HG03460 (cell line): ENCODE measurements around the gene CUBN.
"Not testable (repeated sequence)": the region's sequence is repeated elsewhere in the genome, so short reads cannot be mapped to it uniquely, and the experiment has no call there.

Source experiments
- ATAC-seq: cut with Tn5 transposase; IDR thresholded peaks from one replicate; pipeline ENCODE4 v1.9.1; 2021; ENCODE audit not compliant: unreplicated experiment

CUBN gene

DNA sequence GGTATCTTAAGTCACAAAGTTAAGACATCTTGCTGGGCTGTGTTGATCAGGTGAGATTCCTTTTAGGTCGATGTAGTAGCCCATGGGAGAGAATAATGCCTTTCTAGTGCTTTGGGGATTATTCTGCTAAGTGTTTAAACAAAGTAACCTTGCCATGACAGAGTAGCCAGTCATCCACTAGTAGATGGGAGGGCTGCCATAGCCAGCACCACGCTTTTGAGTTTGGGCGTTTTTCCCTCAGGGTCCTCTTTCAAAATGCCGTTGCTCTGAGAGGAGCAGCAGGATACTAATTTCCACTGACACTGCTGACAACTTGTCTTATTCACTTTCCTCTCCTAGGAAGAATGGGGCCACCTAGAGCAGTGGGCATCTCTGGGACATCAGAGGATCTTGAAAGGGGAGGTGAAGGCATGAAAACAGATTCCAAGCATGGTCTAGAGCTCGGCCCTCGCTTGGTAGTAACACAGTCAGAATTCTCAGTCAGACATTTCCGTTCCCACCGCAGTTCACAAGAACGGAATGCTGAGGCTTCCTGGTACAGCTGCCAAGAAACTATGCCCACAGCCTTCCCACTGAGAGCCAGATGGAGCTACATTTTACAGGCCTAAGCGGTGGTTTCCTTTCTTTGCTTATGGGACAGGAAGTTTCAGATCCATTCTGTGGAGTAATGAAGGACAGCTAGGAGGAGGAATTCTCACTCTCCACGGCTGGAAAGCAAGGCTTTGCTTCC is 297.1 kb downstream of the CUBN start:
- ATAC-seq: no peak

DNA sequence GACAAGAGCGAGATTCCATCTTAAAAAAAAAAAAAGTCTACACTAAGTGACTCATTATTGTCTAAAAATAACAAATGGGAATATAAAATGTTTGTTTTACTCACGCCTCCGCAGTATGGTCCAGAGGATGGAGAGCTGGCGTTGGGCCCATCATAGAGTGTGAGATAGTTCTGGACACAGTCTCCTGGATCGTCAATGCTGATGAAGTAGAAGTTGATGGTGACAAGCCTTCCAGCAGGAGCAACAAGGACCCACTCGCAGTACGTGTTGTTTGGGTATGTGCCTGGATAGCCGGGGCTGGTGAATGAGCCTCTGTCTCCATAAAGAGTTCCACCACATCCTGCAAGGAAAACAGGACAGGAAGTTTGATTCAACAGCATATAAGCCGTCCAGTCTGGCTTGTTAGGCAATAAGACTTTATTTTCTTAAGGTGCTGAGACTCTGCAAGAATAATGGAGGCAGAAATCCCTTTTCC is 300.9 kb downstream of the CUBN start:
- no peak for ATAC-seq

DNA sequence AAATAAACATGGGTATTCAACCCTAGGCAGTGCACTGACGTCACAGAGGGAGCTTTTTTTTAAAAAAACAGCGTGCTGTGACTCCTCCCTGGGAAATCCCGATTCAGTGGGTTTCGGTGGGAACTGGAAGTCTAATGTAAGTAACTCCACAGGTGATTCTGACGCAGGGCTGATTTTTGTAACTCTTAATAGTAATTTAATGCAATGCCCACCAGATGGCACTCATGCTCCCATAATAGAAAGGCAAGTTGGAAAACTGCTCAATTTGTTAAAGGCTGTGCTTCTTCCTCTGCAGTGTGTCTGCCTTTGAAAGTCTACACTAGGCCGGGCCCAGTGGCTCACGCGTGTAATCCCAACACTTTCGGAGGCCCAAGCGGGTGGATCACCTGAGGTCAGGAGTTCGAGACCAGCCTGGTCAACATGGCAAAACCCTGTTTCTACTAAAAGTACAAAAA is 301.5 kb downstream of the CUBN start:
- ATAC-seq: peak; percentile 82

DNA sequence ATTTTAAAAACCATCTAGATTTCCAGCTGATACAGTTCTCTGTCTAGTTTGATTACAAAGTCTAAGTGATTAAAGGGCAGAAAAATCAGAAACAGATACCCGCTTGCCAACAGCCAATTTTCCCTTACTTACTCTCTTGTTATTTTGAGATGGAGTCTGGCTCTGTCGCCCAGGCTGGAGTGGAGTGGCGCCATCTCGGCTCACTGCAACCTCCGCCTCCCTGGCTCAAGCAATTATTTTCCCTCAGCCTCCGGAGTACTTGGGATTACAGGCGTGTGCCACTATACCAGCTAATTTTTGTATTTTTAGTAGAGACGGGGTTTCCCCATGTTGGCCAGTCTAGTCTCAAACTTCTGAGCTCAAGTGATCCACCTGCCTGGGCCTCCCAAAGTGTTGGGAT is 302.1 kb downstream of the CUBN start:
- not testable (repeated sequence) for ATAC-seq

DNA sequence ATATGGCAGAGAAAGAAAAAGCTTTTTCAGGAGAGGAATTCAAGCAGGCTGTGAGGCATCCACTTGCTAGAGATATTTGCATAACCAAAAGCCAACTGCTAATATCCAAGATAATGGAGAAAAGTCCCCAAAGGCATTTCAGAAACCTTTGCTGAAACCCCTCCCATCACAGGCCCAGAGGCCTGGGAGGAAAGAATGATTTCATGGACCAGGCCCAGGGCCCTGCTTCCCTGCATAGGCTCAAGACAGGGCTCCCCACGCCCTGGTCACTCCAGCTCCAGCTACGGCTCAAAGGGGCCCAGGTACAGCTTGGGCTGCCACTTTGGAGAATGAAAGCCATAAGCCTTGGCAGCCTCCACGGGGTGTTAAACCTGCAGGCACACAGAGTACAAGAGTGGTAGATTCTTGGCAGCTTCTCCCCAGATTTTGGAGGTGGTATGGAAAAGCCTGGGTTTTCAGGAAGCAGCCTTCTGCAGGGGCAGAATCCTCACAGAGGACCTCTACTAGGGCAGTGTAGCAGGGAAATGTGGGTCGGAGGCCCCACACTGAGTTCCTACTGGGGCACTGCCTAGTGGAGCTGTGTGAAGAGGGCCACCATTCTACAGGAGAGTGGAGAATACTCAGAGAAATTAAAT is 306.8 kb downstream of the CUBN start:
- no peak for ATAC-seq

DNA sequence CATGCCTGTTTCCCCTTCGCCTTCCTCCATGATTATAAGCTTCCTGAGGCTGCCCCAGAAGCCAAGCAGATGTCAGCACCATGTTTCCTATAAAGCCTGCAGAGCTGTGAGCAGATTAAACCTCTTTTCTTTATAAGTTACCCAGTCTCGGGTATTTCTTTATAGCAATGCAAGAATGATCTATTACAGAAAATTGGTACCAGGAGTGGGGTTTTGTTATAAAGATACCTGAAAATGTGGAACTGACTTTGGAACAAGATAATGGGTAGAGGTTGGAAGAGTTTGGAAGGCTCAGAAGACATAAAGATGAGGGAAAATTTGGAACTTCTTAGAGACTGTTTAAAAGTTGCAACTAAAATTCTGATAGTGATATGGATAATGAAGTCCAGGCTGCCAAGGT is 307.6 kb downstream of the CUBN start:
- ATAC-seq: no peak

DNA sequence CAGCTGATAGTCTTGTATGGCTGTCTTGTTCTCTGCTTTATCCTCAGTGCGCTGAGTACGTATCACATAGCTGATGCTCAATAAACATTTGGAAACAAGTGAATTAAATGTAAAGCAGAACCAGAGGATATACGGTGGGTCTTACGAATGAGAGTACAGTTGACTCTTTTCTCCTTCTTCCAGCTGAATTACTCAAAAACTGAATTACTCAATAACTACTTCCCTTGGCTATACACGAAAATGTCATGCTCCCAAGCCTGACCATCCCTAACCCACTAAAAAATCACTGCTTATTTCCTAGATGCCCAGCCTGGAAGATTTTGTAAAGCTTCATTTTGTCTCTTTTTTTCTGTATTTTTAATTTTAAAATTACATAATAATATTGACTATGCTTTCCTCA is 309.2 kb downstream of the CUBN start:
- ATAC-seq: no peak

DNA sequence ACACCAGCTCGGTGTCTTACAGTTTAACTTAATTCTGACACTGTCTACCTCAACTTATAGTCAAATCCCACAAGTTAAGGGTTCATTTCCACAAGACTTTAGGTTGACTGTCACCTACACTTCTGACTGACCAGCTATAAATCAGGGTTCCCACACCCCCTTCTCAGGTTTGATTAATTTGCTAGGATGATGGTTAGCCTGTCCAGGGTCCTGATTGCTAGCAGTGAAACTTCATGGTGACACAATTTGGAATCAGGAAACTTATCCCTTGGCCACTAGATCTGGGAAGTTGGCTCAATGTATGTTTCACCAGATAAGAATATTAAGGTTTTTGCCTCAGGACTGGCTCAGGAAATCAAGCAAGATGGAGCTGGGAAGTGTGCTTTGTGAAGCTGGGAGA is 309.6 kb downstream of the CUBN start:
- no peak for ATAC-seq

DNA sequence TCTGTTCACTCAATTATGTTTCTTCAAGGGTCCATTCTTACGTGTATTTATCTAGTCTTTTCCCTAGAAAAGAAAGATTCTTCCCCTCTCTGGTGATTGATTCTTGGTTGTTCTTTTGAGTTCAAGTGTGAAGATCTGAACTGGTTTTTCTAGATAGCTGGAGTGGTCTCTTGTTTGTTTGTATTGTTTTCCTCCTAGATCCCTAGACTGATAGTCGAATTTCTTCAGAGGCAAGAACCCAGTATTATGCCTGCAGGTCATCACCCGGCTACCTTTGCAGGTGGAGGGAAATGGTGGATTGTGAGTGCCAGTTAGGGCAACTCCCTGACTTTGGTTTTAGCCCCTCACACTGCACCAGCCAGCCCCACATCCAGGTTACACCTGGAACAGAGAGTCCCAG is 310.2 kb downstream of the CUBN start:
- no peak for ATAC-seq

DNA sequence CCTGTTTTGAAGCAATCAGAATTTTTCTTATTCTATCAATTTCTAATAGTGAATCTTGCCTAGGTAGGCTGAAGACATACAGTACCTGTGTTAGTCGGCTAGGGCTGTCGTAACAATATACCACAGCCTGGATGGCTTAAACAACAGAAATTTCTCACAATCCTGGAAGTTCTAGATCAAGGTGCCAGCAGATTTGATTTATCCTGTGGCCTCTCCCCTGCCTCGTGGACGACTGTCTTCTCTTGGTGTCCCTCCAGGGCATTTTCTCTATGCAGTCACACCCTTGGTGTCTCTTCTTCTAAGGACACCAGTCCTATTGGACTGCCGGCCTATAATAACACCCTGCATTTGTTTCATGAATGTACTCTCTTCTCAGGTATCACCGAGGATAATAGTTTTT is 310.6 kb downstream of the CUBN start:
- ATAC-seq: no peak

DNA sequence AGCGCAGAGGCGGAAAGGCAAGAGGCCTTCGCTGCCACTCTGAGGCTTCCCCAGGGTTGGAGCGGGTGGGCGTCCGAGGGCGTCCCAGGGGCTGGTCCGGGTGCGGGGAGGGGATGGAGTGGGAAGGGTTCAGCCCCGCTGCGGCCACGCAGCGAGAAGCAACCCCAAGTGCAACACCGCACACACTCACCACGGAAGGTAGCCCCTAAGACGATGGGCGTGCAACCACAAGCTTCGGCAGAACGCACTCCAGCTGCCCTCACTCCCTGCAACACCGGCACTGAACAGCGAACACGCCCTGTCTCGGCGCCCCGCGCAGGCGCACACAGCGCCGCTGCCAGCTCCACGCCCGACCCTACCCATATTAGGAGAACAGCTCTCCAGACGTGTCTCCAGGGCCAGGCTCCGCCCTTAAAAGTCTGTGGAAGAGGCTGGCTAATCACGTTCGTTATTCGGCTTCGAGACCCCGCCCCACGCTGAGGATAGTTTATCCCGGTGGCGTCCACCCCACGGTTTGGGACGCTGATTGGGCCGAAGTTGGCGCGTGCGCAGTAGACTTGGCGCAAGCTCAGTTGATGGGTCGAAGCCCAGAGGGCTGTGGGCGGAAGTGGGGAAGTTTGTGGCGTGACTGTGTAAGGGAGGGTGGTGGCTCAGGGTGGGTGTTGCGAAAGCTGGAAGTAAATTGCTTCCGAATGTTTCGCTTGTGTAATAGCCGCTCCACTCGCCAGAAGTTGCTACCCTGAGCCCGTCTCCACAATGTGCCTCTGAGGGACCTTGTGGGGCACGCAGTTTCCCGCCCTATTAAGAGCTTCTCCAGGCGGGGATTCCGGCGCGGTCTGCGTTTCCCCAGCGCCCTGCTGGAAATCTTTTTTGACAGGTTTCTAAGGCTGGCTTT is 312.2 kb downstream of the CUBN start, which contains the start of gene RSU1:
TSS of gene RSU1 (minus strand) at position 300 of the 895 bp plus-strand sequence. CDS start 343 bp downstream, outside the sequence.
- peak; percentile 96 for ATAC-seq

DNA sequence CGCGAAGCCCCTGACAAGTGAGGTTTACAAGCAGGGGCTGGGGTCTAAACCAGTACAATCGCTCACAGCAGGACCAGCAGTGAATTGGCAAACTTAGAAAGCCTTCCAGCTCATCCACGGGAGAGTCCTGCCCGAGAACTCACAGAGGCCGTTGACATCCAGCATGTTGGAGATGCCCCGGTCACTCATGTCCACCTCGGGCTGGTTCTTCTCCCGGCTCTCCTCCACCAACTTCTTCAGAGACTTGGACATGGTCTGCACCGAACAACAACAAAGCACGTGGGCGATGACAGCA is 312.8 kb downstream of the CUBN start:
- no peak for ATAC-seq

DNA sequence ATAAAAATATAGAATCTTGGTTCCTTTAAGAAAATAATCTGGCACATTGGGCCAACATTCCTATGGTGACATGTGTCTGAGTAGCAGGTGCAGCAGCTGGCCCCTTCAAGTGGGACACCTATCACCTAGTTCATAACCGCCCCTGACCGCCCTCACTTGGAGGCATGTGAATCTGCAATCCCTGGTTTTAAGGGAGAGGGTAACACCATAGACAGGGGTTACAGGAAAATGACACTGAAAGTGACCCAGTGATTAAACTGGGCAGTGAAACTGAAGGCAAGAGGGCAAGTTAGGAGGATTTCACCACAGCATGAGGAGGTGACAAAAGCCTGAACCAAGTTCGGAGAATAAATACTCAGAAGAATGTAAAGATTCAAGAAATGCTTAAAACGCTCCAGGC is 313.4 kb downstream of the CUBN start:
- ATAC-seq: no peak

DNA sequence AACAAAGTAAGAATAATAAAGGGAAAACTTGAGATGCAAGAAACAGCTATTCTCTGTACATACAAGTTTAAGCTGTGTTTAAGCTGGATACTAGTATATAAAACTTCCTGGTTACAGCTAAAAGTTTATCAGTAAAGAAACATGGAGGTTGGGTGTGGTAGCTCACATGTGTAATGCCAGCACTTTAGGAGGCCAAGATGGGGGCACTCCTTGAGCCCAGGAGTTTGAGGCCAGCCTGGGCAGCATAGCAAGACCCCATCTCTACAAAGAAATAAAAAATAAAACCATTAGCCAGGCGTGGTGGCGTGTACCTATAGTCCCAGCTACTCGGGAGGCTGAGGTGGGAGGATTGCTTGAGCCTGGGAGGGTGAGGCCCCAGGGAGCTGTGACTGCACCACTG is 315.6 kb downstream of the CUBN start:
- no peak for ATAC-seq

DNA sequence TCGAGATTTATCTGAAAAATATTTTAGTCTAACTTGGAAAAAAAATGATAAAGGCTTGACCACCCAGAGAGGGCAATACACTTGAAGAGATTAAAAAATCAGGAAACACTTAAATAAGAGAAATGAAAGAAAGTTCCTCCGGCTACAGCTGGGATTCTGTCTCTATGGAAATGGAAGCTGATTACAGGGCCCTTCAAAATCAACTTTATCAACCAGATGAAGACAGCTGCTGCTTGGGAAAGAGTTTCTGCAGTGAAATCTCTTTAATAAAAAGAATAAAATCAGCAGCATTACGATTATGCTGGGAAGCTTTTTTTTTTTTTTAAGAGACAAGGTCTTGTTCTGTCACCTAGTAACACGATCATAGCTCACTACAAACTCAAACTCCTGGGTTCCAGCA is 316.9 kb downstream of the CUBN start:
- no peak for ATAC-seq

DNA sequence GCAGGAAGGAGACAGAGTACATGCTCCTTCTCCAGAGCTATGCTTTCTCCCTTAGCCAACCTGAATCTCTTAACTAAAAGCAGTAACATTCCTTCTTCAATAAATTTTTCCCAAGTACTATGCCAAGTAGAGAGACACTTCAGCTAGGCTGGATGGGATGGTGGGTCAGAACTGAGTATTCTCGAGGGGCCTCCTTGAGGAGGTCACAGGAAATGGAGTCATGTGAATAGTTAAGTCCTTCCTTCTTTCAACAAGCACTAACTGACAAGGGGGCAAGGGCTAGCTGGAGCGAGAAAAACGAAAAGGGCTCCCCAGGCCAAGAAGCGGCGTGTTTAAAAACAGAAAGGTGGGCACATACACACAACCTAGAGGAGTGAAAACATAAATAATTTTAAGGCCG is 317.8 kb downstream of the CUBN start:
- ATAC-seq: no peak

DNA sequence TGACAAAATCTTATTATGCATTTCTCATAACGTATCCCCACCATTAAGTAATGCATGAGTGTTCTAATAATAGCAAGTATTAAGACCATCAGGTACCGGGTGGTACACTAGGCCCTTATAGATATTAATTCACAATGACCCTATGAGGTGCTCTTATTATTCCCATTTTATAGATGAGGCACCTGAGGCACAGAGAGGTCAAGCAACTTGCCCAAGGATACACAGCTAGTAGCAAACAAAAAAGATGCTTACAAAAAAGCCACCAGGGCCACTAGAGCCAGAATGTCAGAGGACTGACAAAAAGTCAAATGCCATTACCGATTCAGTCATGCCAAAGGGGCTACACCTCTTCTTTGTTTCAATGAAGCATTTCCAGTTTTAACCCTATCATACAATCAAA is 318.3 kb downstream of the CUBN start:
- ATAC-seq: no peak

DNA sequence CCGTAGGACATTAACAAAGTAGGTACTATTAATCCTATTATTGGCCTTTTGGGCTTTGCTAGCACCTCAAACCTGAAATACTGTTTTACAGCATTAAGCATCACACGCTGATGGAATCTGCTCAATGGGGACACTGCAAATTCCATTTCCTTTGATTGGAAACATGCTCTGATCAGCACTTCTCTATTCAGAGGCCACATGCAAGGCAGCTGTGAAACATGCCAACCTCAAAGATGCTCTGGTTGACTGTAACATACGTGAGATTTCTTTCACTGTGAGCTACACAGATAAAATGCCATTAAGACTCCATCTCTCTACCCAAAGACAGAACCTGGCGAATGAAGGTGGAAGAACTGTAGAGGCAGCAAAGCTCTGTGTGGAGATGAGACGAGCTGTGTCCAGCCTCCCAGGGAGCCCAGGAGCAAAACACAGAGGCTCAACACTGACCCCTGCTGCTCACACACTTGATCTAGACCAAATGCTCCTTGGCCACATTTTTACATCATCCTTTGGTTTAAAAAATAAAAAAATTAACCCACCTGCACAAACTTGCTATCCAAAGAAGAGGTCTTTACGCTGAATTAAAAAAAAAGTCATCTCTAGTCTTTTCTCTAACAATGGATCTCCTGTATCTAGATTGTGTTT is 320.4 kb downstream of the CUBN start:
- ATAC-seq: peak; percentile 77

DNA sequence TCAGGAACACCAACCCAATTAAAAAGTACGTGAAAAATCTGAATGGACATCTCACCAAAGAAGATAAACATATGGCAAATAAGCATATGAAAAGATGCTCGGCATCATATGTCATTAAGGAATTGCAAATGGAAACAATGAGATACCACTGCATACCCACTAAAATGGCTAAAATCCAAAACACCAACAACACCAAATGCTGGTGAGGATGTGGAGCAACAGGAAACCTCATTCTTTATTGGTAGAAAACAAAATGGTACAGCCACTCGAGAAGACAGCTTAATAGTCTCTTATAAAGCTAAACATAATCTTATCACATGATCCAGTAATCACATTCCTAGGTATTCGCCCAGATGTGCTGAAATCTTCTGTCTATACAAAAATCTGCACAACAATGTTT is 325.5 kb downstream of the CUBN start:
- no peak for ATAC-seq

DNA sequence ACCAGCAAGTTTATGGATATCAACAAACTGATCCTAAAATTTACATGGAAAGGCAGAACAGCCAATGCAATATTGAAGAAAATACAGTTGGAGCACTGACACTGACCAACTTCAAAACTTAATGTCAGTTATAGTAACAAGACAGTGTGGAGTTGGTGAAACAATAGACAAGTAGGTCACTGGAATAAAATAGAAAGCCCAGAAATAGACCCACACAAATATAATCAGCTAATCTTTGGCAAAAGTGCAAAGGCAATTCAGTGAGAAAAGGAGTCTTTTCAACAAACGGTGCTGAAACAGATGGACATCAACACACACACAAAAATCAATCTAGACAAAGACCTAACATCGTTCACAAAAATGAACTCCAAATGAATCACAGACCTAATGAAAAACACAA is 326.1 kb downstream of the CUBN start:
- ATAC-seq: no peak

DNA sequence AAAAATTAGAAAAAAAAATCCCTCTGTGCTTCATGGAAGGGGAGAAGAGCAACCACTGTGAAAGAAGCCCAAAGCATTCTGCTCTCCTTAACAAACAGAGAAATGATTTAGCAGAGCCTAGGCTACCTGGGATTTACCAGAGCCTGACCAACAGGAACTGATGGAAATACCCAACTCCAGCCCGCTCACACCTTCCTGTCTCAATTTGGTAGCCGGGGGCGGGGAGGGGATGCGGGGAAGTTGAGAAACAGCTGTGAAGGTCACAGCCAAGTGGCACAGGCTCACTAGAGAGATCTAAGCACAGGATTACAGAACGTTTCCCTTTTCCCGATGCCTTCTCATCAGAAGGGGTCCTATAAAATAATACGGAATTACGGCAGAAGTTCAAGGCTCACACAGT is 330.0 kb downstream of the CUBN start:
- ATAC-seq: peak; percentile 83
